ENCODE results near the gene ZSWIM3.

GRCh38 chr20:45890077-45890984 is 32.9 kb downstream of the ZSWIM3 start:
- TF ChIP-seq CTCF (IDR thresholded peaks at IDR 0.05) (peak; percentile 53 to 75 (median 73)), POLR2A (IDR thresholded peaks at IDR 0.05) (peak; percentile 28)

All from right lobe of liver (tissue), 4 donors.